Measurements from ENCODE around the gene CCDC54.

Gene CCDC54

GRCh38 chr3:107394502-107394901 is 17.3 kb downstream of the CCDC54 start:
- DNase-seq (ENCODE audit: low read depth), result no peak

GRCh38 chr3:107395066-107395465 is 17.8 kb downstream of the CCDC54 start:
- no peak for DNase-seq (ENCODE audit: low read depth)

GRCh38 chr3:107401301-107401700 is 24.1 kb downstream of the CCDC54 start:
- no peak for DNase-seq (ENCODE audit: low read depth)

GRCh38 chr3:107402214-107402613 is 25.0 kb downstream of the CCDC54 start:
- DNase-seq (ENCODE audit: low read depth), result no peak

- DNase-seq (ENCODE audit: low read depth), result peak; percentile 45
Measured at GRCh38 chr3:107404727-107405469, 27.7 kb downstream of the CCDC54 start.

- DNase-seq (ENCODE audit: low read depth), result no peak
Measured at GRCh38 chr3:107407355-107407754, 30.1 kb downstream of the CCDC54 start.

GRCh38 chr3:107408513-107408912 is 31.3 kb downstream of the CCDC54 start:
- no peak for DNase-seq (ENCODE audit: low read depth)

GRCh38 chr3:107409365-107409764 is 32.1 kb downstream of the CCDC54 start:
- DNase-seq (ENCODE audit: low read depth), result no peak

- no peak for DNase-seq (ENCODE audit: low read depth)
Measured at GRCh38 chr3:107410606-107411005, 33.4 kb downstream of the CCDC54 start.

GRCh38 chr3:107411056-107411455 is 33.8 kb downstream of the CCDC54 start:
- DNase-seq (ENCODE audit: low read depth), result no peak

GRCh38 chr3:107411779-107412178 is 34.5 kb downstream of the CCDC54 start:
- no peak for DNase-seq (ENCODE audit: low read depth)

GRCh38 chr3:107412376-107412775 is 35.1 kb downstream of the CCDC54 start:
- DNase-seq (ENCODE audit: low read depth), result no peak

GRCh38 chr3:107413264-107413663 is 36.0 kb downstream of the CCDC54 start:
- no peak for DNase-seq (ENCODE audit: low read depth)

GRCh38 chr3:107414325-107414964 is 37.2 kb downstream of the CCDC54 start:
- DNase-seq (ENCODE audit: low read depth), result no peak

- no peak for DNase-seq (ENCODE audit: low read depth)
Measured at GRCh38 chr3:107416138-107416537, 38.9 kb downstream of the CCDC54 start.

GRCh38 chr3:107416886-107417285 is 39.6 kb downstream of the CCDC54 start:
- no peak for DNase-seq (ENCODE audit: low read depth)

GRCh38 chr3:107421170-107421792 is 44.0 kb downstream of the CCDC54 start:
- DNase-seq (ENCODE audit: low read depth), result peak; percentile 45

- no peak for DNase-seq (ENCODE audit: low read depth)
Measured at GRCh38 chr3:107421881-107422280, 44.6 kb downstream of the CCDC54 start.

- DNase-seq (ENCODE audit: low read depth), result no peak
Measured at GRCh38 chr3:107425033-107425432, 47.8 kb downstream of the CCDC54 start.

- DNase-seq (ENCODE audit: low read depth), result no peak
Measured at GRCh38 chr3:107426223-107426622, 49.0 kb downstream of the CCDC54 start.

Measured in HS-27A (cell line).